RCC 7860 (cell line): ENCODE data around the gene PHKB.
"Not testable (repeated sequence)": the region's sequence is repeated elsewhere in the genome, so short reads cannot be mapped to it uniquely, and the experiment has no call there.

Experiments
- DNase-seq: peaks from one replicate; pipeline ENCODE4 v3.0.0-alpha.2; 2015; ENCODE audit warnings: low spot score
- FAIRE-seq: peaks from 2 replicates; lab custom pipeline; 2012; peaks lifted over from hg19 to GRCh38; lab: Jason Lieb, UNC

Gene PHKB

DNA sequence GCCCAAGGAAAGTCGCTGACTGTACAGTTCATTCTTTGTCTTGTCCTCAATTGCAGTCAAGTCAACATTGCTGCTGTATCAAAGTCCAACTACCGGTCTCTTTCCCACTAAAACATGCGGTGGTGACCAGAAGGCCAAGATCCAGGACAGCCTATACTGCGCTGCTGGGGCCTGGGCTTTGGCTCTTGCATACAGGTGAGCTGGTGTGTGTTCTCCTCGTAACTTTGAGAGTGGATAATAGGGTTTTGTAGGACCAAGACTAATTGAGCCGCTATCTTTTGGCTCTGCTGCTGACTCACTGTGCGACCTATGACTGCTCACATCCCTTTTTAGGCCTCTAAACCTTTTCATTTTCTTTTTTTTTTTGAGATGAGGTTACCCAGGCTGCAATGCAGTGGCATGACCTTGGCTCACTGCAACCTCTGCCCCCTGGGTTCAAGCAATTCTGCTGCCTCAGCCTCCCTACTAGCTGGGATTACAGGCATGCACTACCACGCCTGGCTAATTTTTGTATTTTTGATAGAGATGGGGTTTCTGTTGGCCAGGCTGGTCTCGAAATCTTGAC is 38.7 kb downstream of the PHKB start:
- DNase-seq: no peak
- no peak for FAIRE-seq

- FAIRE-seq (peak; percentile 80), DNase-seq (peak; percentile 43)
Observed at GRCh38 chr16:47503936-47504335, 42.8 kb downstream of the PHKB start.

- FAIRE-seq: no peak
- no peak for DNase-seq
Observed at GRCh38 chr16:47504599-47504998, 43.5 kb downstream of the PHKB start.

DNA sequence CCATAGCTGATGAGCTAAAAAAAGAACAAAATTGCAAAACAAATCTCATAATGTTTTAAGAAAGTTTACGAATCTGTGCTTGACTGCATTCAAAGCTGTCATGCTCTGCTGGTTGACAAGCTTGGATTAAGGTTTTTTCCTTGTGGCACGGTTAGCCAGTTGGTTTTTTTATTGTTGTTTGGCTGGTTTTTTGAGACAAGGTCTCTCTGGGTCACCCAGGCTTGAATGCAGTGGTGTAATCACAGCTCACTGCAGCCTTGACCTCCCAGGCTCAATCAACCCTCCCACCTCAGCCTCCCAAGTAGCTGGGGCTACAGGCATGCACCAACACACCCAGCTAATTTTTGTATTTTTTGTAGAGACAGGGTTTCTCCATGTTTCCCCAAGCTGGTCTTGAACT is 45.7 kb downstream of the PHKB start:
- FAIRE-seq (peak; percentile 89), DNase-seq (no peak)

- no peak for DNase-seq
Observed at GRCh38 chr16:47507701-47508100, 46.6 kb downstream of the PHKB start.

GRCh38 chr16:47511882-47512281 is 50.8 kb downstream of the PHKB start:
- FAIRE-seq (no peak), DNase-seq (no peak)

More at GRCh38 chr16:47507701-47508100, 46.6 kb downstream of the PHKB start:
- FAIRE-seq: no peak

- DNase-seq (peak; percentile 29), FAIRE-seq (no peak)
Observed at GRCh38 chr16:47519037-47519436, 57.9 kb downstream of the PHKB start.

DNA sequence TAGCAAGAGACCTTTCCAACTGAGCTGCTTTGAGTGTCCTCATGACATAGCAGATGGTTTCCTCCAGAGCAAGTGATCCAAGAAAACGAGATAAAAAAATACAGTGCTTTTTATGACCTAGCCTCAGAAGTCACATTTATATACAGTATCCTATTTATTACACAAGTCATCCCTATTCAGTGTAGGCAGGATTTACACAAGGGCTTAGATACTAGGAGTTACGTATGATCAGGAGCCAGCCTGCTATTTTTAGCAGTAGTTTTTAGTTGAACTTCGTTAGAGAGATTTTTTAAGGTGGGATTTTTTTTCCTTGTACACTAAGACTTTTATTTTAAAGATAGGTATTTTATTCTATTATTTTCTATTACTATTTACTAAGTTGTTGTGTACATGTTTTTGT is 58.4 kb downstream of the PHKB start:
- no peak for DNase-seq
- FAIRE-seq: no peak

- no peak for DNase-seq
- no peak for FAIRE-seq
Observed at GRCh38 chr16:47519996-47520679, 59.0 kb downstream of the PHKB start.

- DNase-seq (peak; percentile 31), FAIRE-seq (no peak)
Observed at GRCh38 chr16:47523342-47524006, 62.3 kb downstream of the PHKB start.

- FAIRE-seq (no peak), DNase-seq (no peak)
Observed at GRCh38 chr16:47524007-47524405, 62.9 kb downstream of the PHKB start.

GRCh38 chr16:47528431-47528830 is 67.3 kb downstream of the PHKB start:
- no peak for FAIRE-seq
- no peak for DNase-seq

- no peak for FAIRE-seq
- DNase-seq: no peak
Observed at GRCh38 chr16:47533744-47534292, 72.7 kb downstream of the PHKB start.

- DNase-seq (no peak), FAIRE-seq (no peak)
Observed at GRCh38 chr16:47538472-47538871, 77.3 kb downstream of the PHKB start.

DNA sequence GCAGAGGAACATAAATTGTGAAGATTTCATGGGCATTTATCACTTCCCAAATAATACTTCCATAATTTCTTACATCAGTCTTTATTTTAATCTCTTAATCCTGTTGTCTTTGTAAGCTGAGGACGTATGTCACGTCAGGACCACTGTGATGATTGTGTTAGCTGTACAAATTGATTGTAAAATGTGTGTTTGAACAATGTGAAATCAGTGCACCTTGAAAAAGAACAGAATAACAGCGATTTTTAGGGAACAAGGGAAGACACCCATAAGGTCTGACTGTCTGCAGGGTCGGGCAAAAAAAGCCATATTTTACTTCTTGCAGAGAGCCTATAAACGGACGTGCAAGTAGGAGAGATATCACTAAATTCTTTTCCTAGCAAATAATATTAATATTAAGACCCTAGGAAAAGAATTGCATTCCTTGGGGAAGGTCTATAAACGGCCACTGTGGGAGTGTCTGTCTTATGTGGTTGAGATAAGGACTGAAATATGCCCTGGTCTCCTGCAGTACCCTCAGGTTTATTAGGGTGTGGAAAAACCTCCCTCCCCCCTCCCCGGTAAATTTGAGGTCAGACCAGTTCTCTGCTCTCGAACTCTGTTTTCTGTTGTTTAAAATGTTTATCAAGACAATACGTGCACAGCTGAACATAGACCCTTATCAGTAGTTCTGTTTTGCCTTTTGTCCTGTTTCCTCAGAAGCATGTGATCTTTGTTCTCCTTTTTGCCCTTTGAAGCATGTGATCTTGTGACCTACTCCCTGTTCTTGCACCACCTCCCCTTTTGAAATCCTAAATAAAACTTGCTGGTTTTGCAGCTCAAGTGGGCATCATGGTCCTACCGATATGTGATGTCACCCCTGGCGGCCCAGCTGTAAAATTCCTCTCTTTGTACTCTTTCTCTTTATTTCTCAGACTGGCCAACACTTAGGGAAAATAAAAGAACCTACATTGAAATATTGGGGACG is 78.9 kb downstream of the PHKB start:
- not testable (repeated sequence) for DNase-seq, FAIRE-seq

GRCh38 chr16:47541135-47541534 is 80.0 kb downstream of the PHKB start:
- not testable (repeated sequence) for FAIRE-seq, DNase-seq

DNA sequence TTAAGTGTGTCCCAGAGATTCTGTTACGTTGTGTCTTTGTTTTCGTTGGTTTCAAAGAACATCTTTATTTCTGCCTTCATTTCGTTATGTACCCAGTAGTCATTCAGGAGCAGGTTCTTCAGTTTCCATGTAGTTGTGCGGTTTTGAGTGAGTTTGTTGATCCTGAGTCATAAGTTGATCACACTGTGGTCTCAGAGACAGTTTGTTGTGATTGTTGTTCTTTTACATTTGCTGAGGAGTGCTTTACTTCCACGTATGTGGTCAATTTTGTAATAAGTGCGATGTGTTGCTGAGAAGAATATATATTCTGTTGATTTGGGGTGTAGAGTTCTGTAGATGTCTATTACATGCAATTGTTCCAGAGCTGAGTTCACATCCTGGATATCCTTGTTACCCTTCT is 83.1 kb downstream of the PHKB start:
- not testable (repeated sequence) for DNase-seq, FAIRE-seq

- not testable (repeated sequence) for FAIRE-seq, DNase-seq
Observed at GRCh38 chr16:47551185-47551584, 90.1 kb downstream of the PHKB start.

DNA sequence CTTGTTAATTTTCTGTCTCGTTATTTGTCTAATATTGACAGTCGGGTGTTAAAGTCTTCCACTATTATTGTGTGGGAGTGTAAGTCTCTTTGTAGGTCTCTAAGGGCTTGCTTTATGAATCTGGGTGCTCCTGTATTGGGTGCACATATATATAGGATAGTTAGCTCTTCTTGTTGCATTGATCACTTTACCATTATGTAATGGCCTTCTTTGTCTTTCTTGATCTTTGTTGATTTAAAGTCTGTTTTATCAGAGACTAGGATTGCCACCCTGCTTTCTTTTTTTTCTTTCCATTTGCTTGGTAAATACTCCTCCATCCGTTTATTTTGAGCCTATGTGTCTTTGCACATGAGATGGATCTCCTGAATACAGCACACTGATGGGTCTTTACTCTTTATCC is 90.6 kb downstream of the PHKB start:
- not testable (repeated sequence) for FAIRE-seq, DNase-seq

- DNase-seq (no peak), FAIRE-seq (no peak)
Observed at GRCh38 chr16:47553853-47554564, 92.9 kb downstream of the PHKB start.
